ENCODE measurements around the gene TM9SF1. TPM values are rescaled to one million over a fixed set of nuclear protein-coding genes. Genes with fewer than 3 reads are reported as not detected.

Gene TM9SF1
- total and polyA plus RNA-seq, 2 of the 13 experiments (the other 11 are each of a cell fraction or from before 2014, with no cell fraction given): 83.2 to 110 TPM

GRCh38 chr14:24172871-24173281 is 22.4 kb downstream of the TM9SF1 start:
- peak; percentile 12 for ATAC-seq
- Histone ChIP-seq H3K4me3 (replicated peaks in 1 of 3; ENCODE audit: insufficient read depth in 1 of 3, low read depth in 2 of 3, low read length in 3 of 3) (no peak overlapping the region), H3K36me3 (replicated peaks in 1 of 2; ENCODE audit: control insufficient read depth in 1 of 2, insufficient read depth in 2 of 2, low read length in 2 of 2) (peaks cover 4 to 9% of the 10 kb centered on the region in 2 experiments; a peak in 3 of 5 replicates), H3K4me1 (ENCODE audit: insufficient read depth, low read length) (no peaks in the 10 kb centered on the region), H4K20me1 (ENCODE audit: insufficient read depth, low read length) (no peaks in the 10 kb centered on the region), H2AFZ (ENCODE audit: low read length) (no peak overlapping the region), H3K9me3 (ENCODE audit: low read length) (no peaks in the 10 kb centered on the region), H3K27ac (ENCODE audit: extremely low read length, insufficient read depth, low read length) (no peak overlapping the region), H3K4me2 (ENCODE audit: low read depth, low read length) (no peak overlapping the region), H3K9ac (ENCODE audit: insufficient read depth, low read depth, low read length) (no peak overlapping the region), H3K79me2 (ENCODE audit: insufficient read depth, low read length) (no peaks in the 10 kb centered on the region), H3K27me3 (ENCODE audit: control insufficient read depth in 1 of 2, insufficient read depth in 2 of 2, low read length in 2 of 2) (no peaks in the 10 kb centered on the region)
- no peak for DNase-seq (ENCODE audit: low spot score)
- 92% methylated on average over 20 of the region's 20 CpGs for WGBS (ENCODE audit: low lambda C conversion rate)
- FAIRE-seq: no peak
- no TSS peak for BruUV-seq (replicated peaks)
- in situ Hi-C loops (cut with HindIII; ENCODE audit: extremely low pct_ligation_motif_present, low pct_unique_long_range_greater_than_20kb): no loop called here
- POLR2A ChIA-PET: interaction anchor here (1.0 to 3.3 kb wide), 4 partner anchors 8 to 26 kb away, joined by 3 to 13 read pairs (median 8); partner anchors contain the start of genes IRF9, PSME2 and RNF31
- CTCF ChIA-PET (ENCODE audit: low intra/inter-chr PET ratio, low total read pairs): no interaction called here
- intact Hi-C loops (cut with micrococcal nuclease; ENCODE audit: unreplicated experiment): no loop called here
- TF ChIP-seq AGO2 (optimal IDR thresholded peaks at IDR 0.05; ENCODE audit: low read depth, low read length) (peak; percentile 34), GABPB1 (CRISPR knock-in tag; IDR thresholded peaks at IDR 0.05) (0 out of 2 replicates have a peak, but pooled peaks have one; percentile 9), NFATC3 (CRISPR knock-in tag; IDR thresholded peaks at IDR 0.05) (no peak), ZFP41 (CRISPR knock-in tag; IDR thresholded peaks at IDR 0.05; ENCODE audit: borderline replicate concordance) (no peak), ZNF335 (CRISPR knock-in tag; IDR thresholded peaks at IDR 0.05) (no peak), KMT2B (CRISPR knock-in tag; IDR thresholded peaks at IDR 0.05) (no peak), POLR2G (IDR thresholded peaks at IDR 0.05; ENCODE audit: low read depth, low read length) (peak; percentile 23), CCAR2 (optimal IDR thresholded peaks at IDR 0.05; ENCODE audit: low read depth, low read length) (no peak), ZFP90 (CRISPR knock-in tag; IDR thresholded peaks at IDR 0.05; ENCODE audit: borderline replicate concordance) (no peak), BHLHE40 (IDR thresholded peaks at IDR 0.05; ENCODE audit: low read length) (no peak), SSRP1 (CRISPR knock-in tag; IDR thresholded peaks at IDR 0.05) (peak; percentile 37; the same call in 1 of the 2 replicates), ZNF891 (CRISPR knock-in tag; IDR thresholded peaks at IDR 0.05) (no peak), THAP11 (CRISPR knock-in tag; IDR thresholded peaks at IDR 0.05) (no peak), YEATS4 (CRISPR knock-in tag; IDR thresholded peaks at IDR 0.05; ENCODE audit: borderline replicate concordance) (no peak), HOXA5 (CRISPR knock-in tag; IDR thresholded peaks at IDR 0.05) (no peak), HNF1B (CRISPR knock-in tag; IDR thresholded peaks at IDR 0.05) (no peak), ZNF790 (CRISPR knock-in tag; IDR thresholded peaks at IDR 0.05; ENCODE audit: borderline replicate concordance) (no peak), MATR3 (CRISPR knock-in tag; IDR thresholded peaks at IDR 0.05) (no peak), SIN3B (IDR thresholded peaks at IDR 0.05; ENCODE audit: low read length) (no peak), PCBP1 (IDR thresholded peaks at IDR 0.05; ENCODE audit: borderline replicate concordance, low read depth, low read length) (no peak), GPBP1L1 (CRISPR knock-in tag; IDR thresholded peaks at IDR 0.05) (no peak)
- TF ChIP-seq, protein P1, sequence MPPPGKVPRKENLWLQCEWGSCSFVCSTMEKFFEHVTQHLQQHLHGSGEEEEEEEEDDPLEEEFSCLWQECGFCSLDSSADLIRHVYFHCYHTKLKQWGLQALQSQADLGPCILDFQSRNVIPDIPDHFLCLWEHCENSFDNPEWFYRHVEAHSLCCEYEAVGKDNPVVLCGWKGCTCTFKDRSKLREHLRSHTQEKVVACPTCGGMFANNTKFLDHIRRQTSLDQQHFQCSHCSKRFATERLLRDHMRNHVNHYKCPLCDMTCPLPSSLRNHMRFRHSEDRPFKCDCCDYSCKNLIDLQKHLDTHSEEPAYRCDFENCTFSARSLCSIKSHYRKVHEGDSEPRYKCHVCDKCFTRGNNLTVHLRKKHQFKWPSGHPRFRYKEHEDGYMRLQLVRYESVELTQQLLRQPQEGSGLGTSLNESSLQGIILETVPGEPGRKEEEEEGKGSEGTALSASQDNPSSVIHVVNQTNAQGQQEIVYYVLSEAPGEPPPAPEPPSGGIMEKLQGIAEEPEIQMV (CRISPR knock-in tag; IDR thresholded peaks at IDR 0.05; ENCODE audit: low read depth): no peak
- TF ChIP-seq, protein P2, sequence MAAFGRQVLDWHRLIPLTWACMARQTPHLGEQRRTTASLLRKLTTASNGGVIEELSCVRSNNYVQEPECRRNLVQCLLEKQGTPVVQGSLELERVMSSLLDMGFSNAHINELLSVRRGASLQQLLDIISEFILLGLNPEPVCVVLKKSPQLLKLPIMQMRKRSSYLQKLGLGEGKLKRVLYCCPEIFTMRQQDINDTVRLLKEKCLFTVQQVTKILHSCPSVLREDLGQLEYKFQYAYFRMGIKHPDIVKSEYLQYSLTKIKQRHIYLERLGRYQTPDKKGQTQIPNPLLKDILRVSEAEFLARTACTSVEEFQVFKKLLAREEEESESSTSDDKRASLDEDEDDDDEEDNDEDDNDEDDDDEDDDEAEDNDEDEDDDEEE (CRISPR knock-in tag; IDR thresholded peaks at IDR 0.05): no peak
